Heart left ventricle (tissue), 16 donors: ENCODE measurements around the gene LRP5. TPM values are rescaled to one million over a fixed set of nuclear protein-coding genes. Genes with fewer than 3 reads are reported as not detected.

Source experiments
- ATAC-seq, 4 donors: fragments of 200-7000 bp; cut with Tn5 transposase; one replicate each; pipeline ENCODE4 v1.9.1; 2020 to 2022; ENCODE audit warnings: moderate library complexity in 4 of 4, mild to moderate bottlenecking in 3 of 4, moderate number of reproducible peaks in 1 of 4
- DNase-seq, 5 donors: peaks; one replicate each; pipeline ENCODE4 v3.0.0-alpha.2; 2020
- H3K27ac ChIP-seq, 12 donors: fragments of 200-600 bp; sonication (generic) in 4 of 12; one replicate each; pipeline versions ENCODE4 v1.5.0 to v1.8.0; 2016 to 2022; ENCODE audit warnings: mild to moderate bottlenecking in 2 of 12
- H3K27me3 ChIP-seq, 9 donors: fragments of 200-600 bp; sonication (generic) in 2 of 9; one replicate each; pipeline versions ENCODE4 v1.5.1 to v1.8.0; 2016 to 2022; ENCODE audit warnings: mild to moderate bottlenecking in 3 of 9
- H3K36me3 ChIP-seq, 9 donors: fragments of 200-600 bp; sonication (generic) in 2 of 9; one replicate each; pipeline versions ENCODE4 v1.5.0 to v1.8.0; 2018 to 2022; ENCODE audit warnings: mild to moderate bottlenecking in 2 of 9
- H3K4me1 ChIP-seq, 12 donors: fragments of 200-600 bp; sonication (generic) in 4 of 12; one replicate each; pipeline versions ENCODE4 v1.5.0 to v1.8.0; 2016 to 2022; ENCODE audit warnings: mild to moderate bottlenecking in 3 of 12
- H3K4me3 ChIP-seq, 12 donors: fragments of 200-600 bp; sonication (generic) in 4 of 12; one replicate each; pipeline versions ENCODE4 v1.5.0 to v1.8.0; 2017 to 2022; ENCODE audit warnings: mild to moderate bottlenecking in 9 of 12, moderate library complexity in 4 of 12
- H3K9me3 ChIP-seq, 12 donors: fragments of 200-600 bp; sonication (generic) in 4 of 12; one replicate each; pipeline versions ENCODE4 v1.5.0 to v1.8.0; 2016 to 2022; ENCODE audit warnings: mild to moderate bottlenecking in 1 of 12
- CTCF ChIP-seq, 12 donors: fragments of 200-600 bp; sonication (generic) in 4 of 12; IDR thresholded peaks; one replicate each; pipeline versions ENCODE4 v1.5.0 to v1.8.0; 2018 to 2022; ENCODE audit warnings: antibody characterized with exemption in 12 of 12, mild to moderate bottlenecking in 5 of 12
- POLR2A ChIP-seq, 2 donors: fragments of 450-650 bp; IDR thresholded peaks; one replicate each; pipeline ENCODE4 v1.6.1; 2017; ENCODE audit warnings: antibody characterized with exemption in 2 of 2, mild to moderate bottlenecking in 2 of 2, moderate library complexity in 2 of 2
- WGBS, 4 donors: extraction: QIAGEN DNeasy Blood & Tissue Kit in 2 of 4; methylation state at CpG; one replicate each; pipeline versions ENCODE4 v1.1.5 to v1.1.7; 2013 to 2018; 5-methylcytosine and 5-hydroxymethylcytosine counted together
- intact Hi-C, 10 donors: fragments of 100-400 bp; cut with DNase I; formaldehyde crosslinking; loops; one replicate each; pipeline versions ENCODE4 v1.11.1 to v1.14.2; 2022
- polyA plus RNA-seq, 2 donors: library from polyadenylated mRNA; stranded (reverse); fragments of 200-250 nt; gene quantifications; one replicate each; pipeline ENCODE4 v1.2.3, GENCODE V29; 2013
- total RNA-seq, 9 donors: library from RNA; depleted of rRNA in 2 of 9; stranded (reverse); fragments of >200 nt in 2 of 9; fragmentation: NEBNext Ultra II Directional in 3 of 9; extraction: Animal tissue kit (Norgen Biotek cat#: 25700) in 3 of 9; gene quantifications; one replicate each; pipeline versions ENCODE4 v1.1.0 to v1.2.4, GENCODE V29; 2016 to 2023
- donor health status: ischemic (EF 13 %, LVEDD 7.1; RV severe dilation, severe dysfunction).
- donor health status: healthy with polysubstance abuse.
- donor health status: DM: no; HTN: yes; CAD: no.
- donor health status: DM: no; HTN: no; CAD: no.
- donor health status: ischemic (EF 25% LVEDD 6.9; RV normal size, moderate dysfunction).
- donor health status: ischemic (EF 25% LVEDD 5.7; RV mildly dilated, moderate dysfunction).
- donor health status: healthy.
- donor health status: DM: yes; HTN: yes; CAD: no.
- donor health status: ischemic (EF 35%, LVEDD 5.7; RV mildly dilated, moderate dysfunction).
- donor health status: nonischemic (EF 11% LVEDD 7.7; RV severe dilation, severe dysfunction).
- donor health status: DM: yes; HTN: yes; CAD: no.
- donor health status: PGD.
- donor health status: ischemic (EF 29% LVEDD 5.4; RV normal size, mild dysfunction).
- donor health status: nonischemic (EF 23%, LVEDD 6.1; RV moderate dilation, normal function).

Gene LRP5
- total and polyA plus RNA-seq, 11 donors: 30.2 to 62.5 (median 39.8) TPM

GRCh38 chr11:68275721-68276507 is 36.5 kb upstream of the LRP5 start:
- intact Hi-C loops: no loop called here
- WGBS, 4 donors: 92 to 96% (median 93%) methylated on average over 14 of the region's 14 CpGs
- Histone ChIP-seq H3K27me3 (no peaks in the 10 kb centered on the region), H3K9me3 (no peaks in the 10 kb centered on the region), H3K4me3 (no peak overlapping the region), H3K36me3 (no peaks in the 10 kb centered on the region), H3K27ac (peak overlapping the region in 3 of 12 donors; percentile 47 to 66 (median 53)), H3K4me1 (peaks cover 0 to 27% (median 14%) of the 10 kb centered on the region in 12 donors)
- DNase-seq (no peak), ATAC-seq (no peak)
- TF ChIP-seq POLR2A (IDR thresholded peaks at IDR 0.05): no peak
- no peak for TF ChIP-seq CTCF (IDR thresholded peaks at IDR 0.05)

- ATAC-seq (peak in 1 of 4 donors; percentile 53), DNase-seq (no peak)
- no peak for TF ChIP-seq CTCF (IDR thresholded peaks at IDR 0.05)
- no peak for TF ChIP-seq POLR2A (IDR thresholded peaks at IDR 0.05)
- Histone ChIP-seq H3K4me1 (peaks cover 0 to 22% (median 11%) of the 10 kb centered on the region in 12 donors), H3K27me3 (no peaks in the 10 kb centered on the region), H3K4me3 (no peak overlapping the region), H3K36me3 (no peaks in the 10 kb centered on the region), H3K27ac (peak overlapping the region in 9 of 12 donors; percentile 4 to 66 (median 47)), H3K9me3 (no peaks in the 10 kb centered on the region)
- 54 to 75% (median 70%) methylated on average over 6 of the region's 6 CpGs for WGBS, 4 donors
- intact Hi-C loops: no loop called here
Observed at GRCh38 chr11:68276861-68277260, 35.5 kb upstream of the LRP5 start.

- H3K4me1 ChIP-seq: peaks cover 0 to 13% (median 2%) of the 10 kb centered on the region in 12 donors
- H3K36me3 ChIP-seq: no peaks in the 10 kb centered on the region
- DNase-seq: no peak
- no peak for ATAC-seq
- H3K27ac ChIP-seq: no peak overlapping the region
- H3K4me3 ChIP-seq: no peak overlapping the region
- H3K27me3 ChIP-seq: no peaks in the 10 kb centered on the region
- no peaks in the 10 kb centered on the region for H3K9me3 ChIP-seq
- TF ChIP-seq CTCF (IDR thresholded peaks at IDR 0.05): no peak
- TF ChIP-seq POLR2A (IDR thresholded peaks at IDR 0.05): no peak
- 79 to 85% (median 82%) methylated on average over 5 of the region's 5 CpGs for WGBS, 4 donors
- intact Hi-C loops: no loop called here
Observed at GRCh38 chr11:68279676-68280075, 32.7 kb upstream of the LRP5 start.

- Histone ChIP-seq H3K9me3 (no peaks in the 10 kb centered on the region), H3K4me1 (peaks cover 0 to 13% (median 2%) of the 10 kb centered on the region in 12 donors), H3K36me3 (no peaks in the 10 kb centered on the region), H3K27ac (no peak overlapping the region), H3K4me3 (no peak overlapping the region), H3K27me3 (no peaks in the 10 kb centered on the region)
- DNase-seq (no peak), ATAC-seq (no peak)
- TF ChIP-seq POLR2A (IDR thresholded peaks at IDR 0.05): no peak
- TF ChIP-seq CTCF (IDR thresholded peaks at IDR 0.05): no peak
- WGBS, 4 donors: 72 to 78% (median 73%) methylated on average over 15 of the region's 15 CpGs
- intact Hi-C loops: no loop called here
Observed at GRCh38 chr11:68282141-68282860, 30.1 kb upstream of the LRP5 start.
